Measurements from ENCODE around the gene GAPDHS.

The GAPDHS gene

DNA sequence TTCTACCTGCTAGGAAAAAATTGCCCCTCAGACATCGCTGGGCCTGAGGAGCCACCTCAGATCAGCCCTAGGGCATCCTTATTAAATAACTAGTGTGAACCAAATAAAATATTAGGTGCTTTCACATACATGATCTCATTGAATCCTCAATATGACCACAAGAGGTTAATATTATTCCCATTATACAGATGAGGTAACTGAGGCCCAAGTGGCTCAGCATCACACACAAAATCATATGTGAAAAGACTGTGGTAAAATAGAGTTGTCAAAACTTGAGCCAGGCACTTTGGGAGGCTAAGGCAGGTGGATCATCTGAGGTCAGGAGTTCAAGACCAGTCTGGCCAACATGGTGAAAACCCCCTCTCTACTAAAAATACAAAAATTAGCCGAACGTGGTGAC lies 16.9 kb upstream of the GAPDHS start:
- Histone ChIP-seq H3K9me3 (ENCODE audit: control extremely low read depth in 1 of 5, control insufficient read depth in 4 of 5, insufficient read depth in 2 of 5, low read depth in 1 of 5, low read length in 4 of 5) (no peaks in the 10 kb centered on the region), H3K36me3 (ENCODE audit: control insufficient read depth in 4 of 4, insufficient read depth in 4 of 4, low read length in 3 of 4) (no peaks in the 10 kb centered on the region), H3K4me3 (ENCODE audit: control insufficient read depth in 1 of 7, extremely low read depth in 1 of 7, insufficient read depth in 4 of 7, low read depth in 2 of 7, low read length in 6 of 7) (no peak overlapping the region), H3K4me1 (ENCODE audit: control extremely low read depth in 1 of 4, control insufficient read depth in 4 of 4, insufficient read depth in 4 of 4, low read length in 3 of 4) (peaks cover 0 to 2% (median 0%) of the 10 kb centered on the region in 4 experiments), H3K27me3 (replicated peaks in 2 of 5; ENCODE audit: control insufficient read depth in 4 of 5, insufficient read depth in 5 of 5, low read length in 4 of 5) (peaks cover 0 to 21% (median 12%) of the 10 kb centered on the region in 5 experiments), H3K27ac (ENCODE audit: insufficient read depth in 1 of 2, low read depth in 1 of 2, low read length in 2 of 2, poor library complexity in 1 of 2, severe bottlenecking in 2 of 2) (no peak overlapping the region)
- WGBS (ENCODE audit: insufficient coverage) = no CpG with 5 or more reads among the region's 3 CpGs
- POLR2A ChIA-PET = no interaction called here
- no peak for DNase-seq
- CTCF ChIA-PET = interaction anchor here (0.6 to 1.7 kb wide), 8 partner anchors 8 to 104 kb away, joined by 3 to 5 read pairs (median 4); no protein-coding TSS in a partner anchor

DNA sequence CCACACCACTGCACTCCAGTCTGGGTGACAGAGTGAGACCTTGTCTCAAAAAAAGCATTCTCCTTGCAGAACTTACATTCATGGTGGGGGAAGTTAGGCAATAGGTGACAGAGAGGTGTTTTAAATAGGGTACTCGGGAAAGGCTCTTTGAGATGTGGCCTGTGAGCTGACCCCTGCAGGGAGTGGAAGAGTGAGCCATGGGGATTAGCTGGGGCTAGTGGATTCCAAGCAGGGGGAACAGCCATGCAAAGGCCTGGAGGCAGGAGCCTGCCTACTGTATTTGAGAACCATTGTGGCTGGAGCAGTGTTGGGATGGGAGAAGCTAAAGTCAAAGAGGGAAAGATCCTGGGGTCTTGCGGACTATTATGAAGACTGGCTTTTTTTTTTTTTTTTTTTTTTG lies 15.9 kb upstream of the GAPDHS start:
- WGBS (ENCODE audit: insufficient coverage) = 100% methylated on average over 1 of the region's 2 CpGs
- peaks cover 0 to 19% (median 8%) of the 10 kb centered on the region in 5 experiments for H3K27me3 ChIP-seq (replicated peaks in 2 of 5; ENCODE audit: control insufficient read depth in 4 of 5, insufficient read depth in 5 of 5, low read length in 4 of 5)
- CTCF ChIA-PET = interaction anchor here (1.0 to 1.6 kb wide), 5 partner anchors 9 to 160 kb away, joined by 3 to 4 read pairs (median 3); no protein-coding TSS in a partner anchor
- POLR2A ChIA-PET = no interaction called here
- H3K4me1 ChIP-seq (ENCODE audit: control extremely low read depth in 1 of 4, control insufficient read depth in 4 of 4, insufficient read depth in 4 of 4, low read length in 3 of 4) = peaks cover 0 to 2% (median 0%) of the 10 kb centered on the region in 4 experiments
- H3K36me3 ChIP-seq (ENCODE audit: control insufficient read depth in 4 of 4, insufficient read depth in 4 of 4, low read length in 3 of 4) = no peaks in the 10 kb centered on the region
- no peak overlapping the region for H3K4me3 ChIP-seq (ENCODE audit: control insufficient read depth in 1 of 7, extremely low read depth in 1 of 7, insufficient read depth in 4 of 7, low read depth in 2 of 7, low read length in 6 of 7)
- no peak for DNase-seq
- H3K9me3 ChIP-seq (ENCODE audit: control extremely low read depth in 1 of 5, control insufficient read depth in 4 of 5, insufficient read depth in 2 of 5, low read depth in 1 of 5, low read length in 4 of 5) = no peaks in the 10 kb centered on the region
- no peak overlapping the region for H3K27ac ChIP-seq (ENCODE audit: insufficient read depth in 1 of 2, low read depth in 1 of 2, low read length in 2 of 2, poor library complexity in 1 of 2, severe bottlenecking in 2 of 2)

DNA sequence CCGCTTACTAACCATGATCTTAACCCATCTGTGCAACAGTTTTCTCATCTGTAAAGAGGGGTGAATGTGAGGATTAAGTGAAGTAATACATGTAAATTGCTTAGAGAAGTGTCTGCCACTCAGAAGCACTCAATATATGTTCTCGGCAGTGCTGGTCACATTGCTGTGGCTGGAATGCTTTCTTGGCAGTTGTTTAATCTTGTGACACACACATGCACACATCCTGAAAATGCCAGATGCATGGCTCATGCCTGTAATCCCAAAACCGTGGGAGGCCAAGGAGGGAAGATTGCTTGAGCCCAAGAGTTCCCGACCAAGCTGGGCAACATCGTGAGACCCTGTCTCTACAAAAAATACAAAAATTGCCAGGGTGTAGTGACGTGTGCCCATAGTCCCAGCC lies 14.9 kb upstream of the GAPDHS start:
- DNase-seq = no peak
- H3K4me1 ChIP-seq (ENCODE audit: control extremely low read depth in 1 of 4, control insufficient read depth in 4 of 4, insufficient read depth in 4 of 4, low read length in 3 of 4) = peaks cover 0 to 2% (median 0%) of the 10 kb centered on the region in 4 experiments
- ChIA-PET POLR2A (no interaction called here), CTCF (interaction anchor here (1.2 to 1.7 kb wide), 2 partner anchors 9 to 10 kb away, joined by 3 to 4 read pairs; no protein-coding TSS in a partner anchor)
- WGBS (ENCODE audit: insufficient coverage) = 87% methylated on average over 5 of the region's 6 CpGs
- no peak overlapping the region for H3K4me3 ChIP-seq (ENCODE audit: control insufficient read depth in 1 of 7, extremely low read depth in 1 of 7, insufficient read depth in 4 of 7, low read depth in 2 of 7, low read length in 6 of 7)
- no peaks in the 10 kb centered on the region for H3K36me3 ChIP-seq (ENCODE audit: control insufficient read depth in 4 of 4, insufficient read depth in 4 of 4, low read length in 3 of 4)
- H3K27ac ChIP-seq (ENCODE audit: insufficient read depth in 1 of 2, low read depth in 1 of 2, low read length in 2 of 2, poor library complexity in 1 of 2, severe bottlenecking in 2 of 2) = no peak overlapping the region
- H3K9me3 ChIP-seq (ENCODE audit: control extremely low read depth in 1 of 5, control insufficient read depth in 4 of 5, insufficient read depth in 2 of 5, low read depth in 1 of 5, low read length in 4 of 5) = no peaks in the 10 kb centered on the region
- peaks cover 0 to 11% (median 3%) of the 10 kb centered on the region in 5 experiments for H3K27me3 ChIP-seq (replicated peaks in 2 of 5; ENCODE audit: control insufficient read depth in 4 of 5, insufficient read depth in 5 of 5, low read length in 4 of 5)

DNA sequence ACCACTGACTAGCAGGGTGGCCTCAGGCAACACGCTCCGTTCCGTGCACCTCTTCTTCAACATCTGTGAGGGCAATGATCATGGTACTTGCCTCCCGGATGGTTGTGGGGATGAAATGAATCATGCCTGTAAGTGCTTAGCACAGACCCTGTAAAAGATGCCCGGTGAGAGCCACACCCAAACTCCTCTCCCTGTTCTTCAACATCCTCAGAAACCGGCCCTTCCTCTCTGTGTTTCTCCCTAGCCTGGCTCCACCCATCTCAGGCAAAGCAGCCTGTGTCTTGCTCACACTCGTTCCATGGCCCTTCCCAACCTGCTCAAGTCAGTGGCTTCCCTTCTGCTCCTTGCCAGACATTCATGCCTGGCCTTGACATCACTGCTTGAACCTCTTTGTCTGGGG lies 14.0 kb upstream of the GAPDHS start:
- H3K27ac ChIP-seq (ENCODE audit: insufficient read depth in 1 of 2, low read depth in 1 of 2, low read length in 2 of 2, poor library complexity in 1 of 2, severe bottlenecking in 2 of 2) = no peak overlapping the region
- H3K4me3 ChIP-seq (ENCODE audit: control insufficient read depth in 1 of 7, extremely low read depth in 1 of 7, insufficient read depth in 4 of 7, low read depth in 2 of 7, low read length in 6 of 7) = no peak overlapping the region
- WGBS (ENCODE audit: insufficient coverage) = 70% methylated on average over 2 of the region's 7 CpGs
- H3K4me1 ChIP-seq (ENCODE audit: control extremely low read depth in 1 of 4, control insufficient read depth in 4 of 4, insufficient read depth in 4 of 4, low read length in 3 of 4) = no peaks in the 10 kb centered on the region
- H3K9me3 ChIP-seq (ENCODE audit: control extremely low read depth in 1 of 5, control insufficient read depth in 4 of 5, insufficient read depth in 2 of 5, low read depth in 1 of 5, low read length in 4 of 5) = no peaks in the 10 kb centered on the region
- DNase-seq = no peak
- no peaks in the 10 kb centered on the region for H3K36me3 ChIP-seq (ENCODE audit: control insufficient read depth in 4 of 4, insufficient read depth in 4 of 4, low read length in 3 of 4)
- POLR2A ChIA-PET = no interaction called here
- peaks cover 0 to 3% (median 2%) of the 10 kb centered on the region in 5 experiments for H3K27me3 ChIP-seq (replicated peaks in 2 of 5; ENCODE audit: control insufficient read depth in 4 of 5, insufficient read depth in 5 of 5, low read length in 4 of 5)
- CTCF ChIA-PET = interaction anchor here (1.2 to 1.7 kb wide), 3 partner anchors 10 to 11 kb away, joined by 3 to 4 read pairs (median 3); no protein-coding TSS in a partner anchor

DNA sequence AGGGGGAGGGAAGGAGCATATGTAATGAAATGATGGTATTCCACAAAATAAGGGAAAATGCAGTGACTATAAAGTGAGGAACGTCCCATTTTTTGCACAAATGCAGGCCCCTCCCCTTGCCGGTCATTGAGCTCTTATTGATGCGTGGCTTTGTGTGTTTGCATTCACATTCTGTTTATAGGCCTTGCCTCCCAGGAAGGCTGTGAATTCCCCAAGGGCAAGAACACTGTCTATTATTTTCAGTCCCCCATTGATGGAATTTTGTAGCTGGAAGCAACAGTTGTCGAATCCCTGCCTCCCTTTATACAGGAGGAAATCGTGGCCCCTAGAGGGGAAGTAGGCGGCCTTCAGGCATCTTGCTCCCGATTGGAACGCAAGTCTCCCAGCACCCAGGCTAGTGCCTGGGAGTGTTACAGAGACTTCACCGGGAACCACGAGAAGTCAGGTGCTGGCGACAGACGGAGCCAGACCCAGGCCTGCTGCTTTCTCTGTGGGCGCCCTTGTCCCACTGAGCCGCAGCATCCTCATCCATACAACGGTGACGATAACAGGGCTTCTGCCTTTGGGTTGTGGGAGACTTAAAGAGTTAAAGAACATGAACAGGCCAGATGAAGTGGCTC lies 12.0 kb upstream of the GAPDHS start:
- Histone ChIP-seq H3K4me3 (ENCODE audit: control insufficient read depth in 1 of 7, extremely low read depth in 1 of 7, insufficient read depth in 4 of 7, low read depth in 2 of 7, low read length in 6 of 7) (no peak overlapping the region), H3K36me3 (ENCODE audit: control insufficient read depth in 4 of 4, insufficient read depth in 4 of 4, low read length in 3 of 4) (no peaks in the 10 kb centered on the region), H3K9me3 (ENCODE audit: control extremely low read depth in 1 of 5, control insufficient read depth in 4 of 5, insufficient read depth in 2 of 5, low read depth in 1 of 5, low read length in 4 of 5) (no peaks in the 10 kb centered on the region), H3K27me3 (replicated peaks in 2 of 5; ENCODE audit: control insufficient read depth in 4 of 5, insufficient read depth in 5 of 5, low read length in 4 of 5) (peaks cover 0 to 3% (median 0%) of the 10 kb centered on the region in 5 experiments), H3K27ac (ENCODE audit: insufficient read depth in 1 of 2, low read depth in 1 of 2, low read length in 2 of 2, poor library complexity in 1 of 2, severe bottlenecking in 2 of 2) (no peak overlapping the region), H3K4me1 (ENCODE audit: control extremely low read depth in 1 of 4, control insufficient read depth in 4 of 4, insufficient read depth in 4 of 4, low read length in 3 of 4) (no peaks in the 10 kb centered on the region)
- ChIA-PET POLR2A (no interaction called here), CTCF (interaction anchor here (1.2 to 1.9 kb wide), 3 partner anchors 9 to 28 kb away, joined by 3 to 7 read pairs (median 3); no protein-coding TSS in a partner anchor)
- 93% methylated on average over 16 of the region's 16 CpGs for WGBS (ENCODE audit: insufficient coverage)
- no peak for DNase-seq

DNA sequence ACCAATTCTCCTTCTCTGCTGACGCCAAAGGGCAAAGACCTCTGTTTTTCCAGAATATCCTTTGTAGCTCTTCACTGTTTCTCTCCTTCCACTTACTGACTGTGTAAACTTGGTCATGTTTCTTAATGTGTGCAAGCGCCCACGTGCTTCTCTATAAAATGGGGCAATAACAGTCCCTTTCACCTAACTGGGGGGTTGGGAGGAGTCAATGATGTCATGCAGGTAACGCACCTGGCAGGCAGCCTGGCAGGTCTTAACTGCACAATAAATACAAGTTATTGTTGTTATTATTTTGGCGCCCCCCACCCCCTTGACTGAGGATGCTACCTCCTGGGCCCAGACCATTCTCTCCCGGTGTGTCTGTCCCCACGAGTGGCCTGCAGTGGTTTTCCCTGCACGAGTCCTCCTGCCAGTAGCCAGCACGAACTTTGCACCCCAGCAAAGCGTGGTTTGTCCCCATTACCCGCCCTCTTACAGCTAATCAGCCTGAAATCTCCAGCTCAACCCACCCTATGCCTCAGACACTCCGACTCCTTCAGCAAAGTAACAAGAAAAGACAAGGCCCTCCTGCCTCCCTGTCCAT lies 10.4 kb upstream of the GAPDHS start:
- WGBS (ENCODE audit: insufficient coverage) = 92% methylated on average over 8 of the region's 12 CpGs
- POLR2A ChIA-PET = no interaction called here
- H3K27ac ChIP-seq (ENCODE audit: insufficient read depth in 1 of 2, low read depth in 1 of 2, low read length in 2 of 2, poor library complexity in 1 of 2, severe bottlenecking in 2 of 2) = no peak overlapping the region
- peaks cover 0 to 2% (median under 1%) of the 10 kb centered on the region in 4 experiments for H3K4me1 ChIP-seq (ENCODE audit: control extremely low read depth in 1 of 4, control insufficient read depth in 4 of 4, insufficient read depth in 4 of 4, low read length in 3 of 4)
- no peaks in the 10 kb centered on the region for H3K36me3 ChIP-seq (ENCODE audit: control insufficient read depth in 4 of 4, insufficient read depth in 4 of 4, low read length in 3 of 4)
- no peak overlapping the region for H3K4me3 ChIP-seq (ENCODE audit: control insufficient read depth in 1 of 7, extremely low read depth in 1 of 7, insufficient read depth in 4 of 7, low read depth in 2 of 7, low read length in 6 of 7)
- H3K9me3 ChIP-seq (ENCODE audit: control extremely low read depth in 1 of 5, control insufficient read depth in 4 of 5, insufficient read depth in 2 of 5, low read depth in 1 of 5, low read length in 4 of 5) = no peaks in the 10 kb centered on the region
- no peak for DNase-seq
- CTCF ChIA-PET = interaction anchor here (1.0 to 1.5 kb wide), 2 partner anchors 12 to 26 kb away, joined by 3 to 4 read pairs; no protein-coding TSS in a partner anchor
- peaks cover 0 to 3% (median 0%) of the 10 kb centered on the region in 5 experiments for H3K27me3 ChIP-seq (replicated peaks in 2 of 5; ENCODE audit: control insufficient read depth in 4 of 5, insufficient read depth in 5 of 5, low read length in 4 of 5)

All from common myeloid progenitor, CD34-positive (primary cell).